ENCODE results near the gene TSPAN18. TPM values are rescaled to one million over a fixed set of nuclear protein-coding genes. Genes with fewer than 3 reads are reported as not detected.

TSPAN18 gene
- total RNA-seq, 1 experiment from 2014 or later: 21.3 TPM

GRCh38 chr11:44936525-44936924, 209.8 kb downstream of the TSPAN18 start:
- in situ Hi-C loops (cut with HindIII; ENCODE audit: low pct_unique_long_range_greater_than_20kb, low sequenced_read_pairs): no loop called here
- CTCF ChIA-PET: interaction anchor here (0.5 to 3.3 kb wide), 16 partner anchors 9 to 1255 kb away, joined by 3 to 88 read pairs (median 5); partner anchors contain the start of gene TP53I11
- intact Hi-C loops (cut with micrococcal nuclease; ENCODE audit: unreplicated experiment): loop anchor here (1.0 to 10.0 kb wide), 2 partner anchors 169 to 398 kb away; no protein-coding TSS in a partner anchor

DNA sequence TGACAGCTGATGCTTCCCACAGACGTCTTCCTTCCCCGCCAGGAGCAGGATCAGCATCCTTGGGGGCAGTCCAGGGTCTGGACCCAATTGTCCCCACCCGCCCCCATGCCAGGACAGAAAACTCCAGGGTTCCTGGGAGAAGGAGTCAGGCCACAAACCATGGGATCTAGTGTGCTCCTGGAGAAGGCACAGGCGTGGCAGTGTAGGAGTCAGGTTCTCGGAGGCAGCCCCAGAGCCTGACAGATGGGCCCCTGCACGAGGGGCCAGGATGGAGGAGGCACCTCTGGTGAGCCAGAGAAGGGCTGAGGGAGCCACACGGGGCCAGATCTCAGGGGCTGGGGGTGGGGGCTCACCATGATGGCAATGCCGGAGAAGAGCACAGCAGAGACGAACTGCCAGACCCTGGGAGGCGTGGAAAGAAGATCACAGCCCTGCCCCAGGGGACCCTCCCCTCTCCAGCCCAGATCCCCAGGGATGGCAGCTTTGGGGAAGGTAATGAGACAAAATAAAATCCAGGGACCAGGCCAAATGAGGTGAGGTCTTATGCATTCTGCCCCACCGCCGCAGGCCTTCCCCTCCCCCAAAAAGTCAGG, 210.3 kb downstream of the TSPAN18 start:
- intact Hi-C loops (cut with micrococcal nuclease; ENCODE audit: unreplicated experiment) (loop anchor here (1.0 to 10.0 kb wide), 2 partner anchors 168 to 398 kb away; no protein-coding TSS in a partner anchor), in situ Hi-C loops (cut with HindIII; ENCODE audit: low pct_unique_long_range_greater_than_20kb, low sequenced_read_pairs) (no loop called here)
- Histone ChIP-seq H3K9me3 (ENCODE audit: control insufficient read depth, insufficient read depth, low read depth, low read length) (no peaks in the 10 kb centered on the region), H3K36me3 (ENCODE audit: control insufficient read depth, insufficient read depth, low read length) (no peaks in the 10 kb centered on the region), H3K27ac (ENCODE audit: low read length) (peak overlapping the region; percentile 7; the same call in 1 of the 2 replicates), H3K27me3 (ENCODE audit: control insufficient read depth, insufficient read depth, low read length) (no peaks in the 10 kb centered on the region), H3K4me3 (ENCODE audit: low read depth in 2 of 2, low read length in 2 of 2) (no peak overlapping the region), H3K4me1 (ENCODE audit: control insufficient read depth, insufficient read depth, low read length) (peaks cover 22% of the 10 kb centered on the region)
- no peak for TF ChIP-seq TCF7L2 (IDR thresholded peaks at IDR 0.05; ENCODE audit: low read depth, low read length)
- no peak for TF ChIP-seq SIN3A (IDR thresholded peaks at IDR 0.05; ENCODE audit: borderline replicate concordance, insufficient read depth, low read depth, low read length)
- TF ChIP-seq, protein P1, sequence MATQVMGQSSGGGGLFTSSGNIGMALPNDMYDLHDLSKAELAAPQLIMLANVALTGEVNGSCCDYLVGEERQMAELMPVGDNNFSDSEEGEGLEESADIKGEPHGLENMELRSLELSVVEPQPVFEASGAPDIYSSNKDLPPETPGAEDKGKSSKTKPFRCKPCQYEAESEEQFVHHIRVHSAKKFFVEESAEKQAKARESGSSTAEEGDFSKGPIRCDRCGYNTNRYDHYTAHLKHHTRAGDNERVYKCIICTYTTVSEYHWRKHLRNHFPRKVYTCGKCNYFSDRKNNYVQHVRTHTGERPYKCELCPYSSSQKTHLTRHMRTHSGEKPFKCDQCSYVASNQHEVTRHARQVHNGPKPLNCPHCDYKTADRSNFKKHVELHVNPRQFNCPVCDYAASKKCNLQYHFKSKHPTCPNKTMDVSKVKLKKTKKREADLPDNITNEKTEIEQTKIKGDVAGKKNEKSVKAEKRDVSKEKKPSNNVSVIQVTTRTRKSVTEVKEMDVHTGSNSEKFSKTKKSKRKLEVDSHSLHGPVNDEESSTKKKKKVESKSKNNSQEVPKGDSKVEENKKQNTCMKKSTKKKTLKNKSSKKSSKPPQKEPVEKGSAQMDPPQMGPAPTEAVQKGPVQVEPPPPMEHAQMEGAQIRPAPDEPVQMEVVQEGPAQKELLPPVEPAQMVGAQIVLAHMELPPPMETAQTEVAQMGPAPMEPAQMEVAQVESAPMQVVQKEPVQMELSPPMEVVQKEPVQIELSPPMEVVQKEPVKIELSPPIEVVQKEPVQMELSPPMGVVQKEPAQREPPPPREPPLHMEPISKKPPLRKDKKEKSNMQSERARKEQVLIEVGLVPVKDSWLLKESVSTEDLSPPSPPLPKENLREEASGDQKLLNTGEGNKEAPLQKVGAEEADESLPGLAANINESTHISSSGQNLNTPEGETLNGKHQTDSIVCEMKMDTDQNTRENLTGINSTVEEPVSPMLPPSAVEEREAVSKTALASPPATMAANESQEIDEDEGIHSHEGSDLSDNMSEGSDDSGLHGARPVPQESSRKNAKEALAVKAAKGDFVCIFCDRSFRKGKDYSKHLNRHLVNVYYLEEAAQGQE (IDR thresholded peaks at IDR 0.05; ENCODE audit: insufficient read depth in 1 of 2, low read depth in 2 of 2, low read length in 1 of 2): no peak
- TF ChIP-seq, protein P2, sequence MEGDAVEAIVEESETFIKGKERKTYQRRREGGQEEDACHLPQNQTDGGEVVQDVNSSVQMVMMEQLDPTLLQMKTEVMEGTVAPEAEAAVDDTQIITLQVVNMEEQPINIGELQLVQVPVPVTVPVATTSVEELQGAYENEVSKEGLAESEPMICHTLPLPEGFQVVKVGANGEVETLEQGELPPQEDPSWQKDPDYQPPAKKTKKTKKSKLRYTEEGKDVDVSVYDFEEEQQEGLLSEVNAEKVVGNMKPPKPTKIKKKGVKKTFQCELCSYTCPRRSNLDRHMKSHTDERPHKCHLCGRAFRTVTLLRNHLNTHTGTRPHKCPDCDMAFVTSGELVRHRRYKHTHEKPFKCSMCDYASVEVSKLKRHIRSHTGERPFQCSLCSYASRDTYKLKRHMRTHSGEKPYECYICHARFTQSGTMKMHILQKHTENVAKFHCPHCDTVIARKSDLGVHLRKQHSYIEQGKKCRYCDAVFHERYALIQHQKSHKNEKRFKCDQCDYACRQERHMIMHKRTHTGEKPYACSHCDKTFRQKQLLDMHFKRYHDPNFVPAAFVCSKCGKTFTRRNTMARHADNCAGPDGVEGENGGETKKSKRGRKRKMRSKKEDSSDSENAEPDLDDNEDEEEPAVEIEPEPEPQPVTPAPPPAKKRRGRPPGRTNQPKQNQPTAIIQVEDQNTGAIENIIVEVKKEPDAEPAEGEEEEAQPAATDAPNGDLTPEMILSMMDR (IDR thresholded peaks at IDR 0.05): no peak
- TF ChIP-seq POLR2AphosphoS5 (IDR thresholded peaks at IDR 0.05; ENCODE audit: low read depth, low read length): no peak
- no TSS peak for BruUV-seq (replicated peaks)
- ChIA-PET POLR2A (no interaction called here), CTCF (interaction anchor here (0.5 to 3.3 kb wide), 13 partner anchors 9 to 171 kb away, joined by 3 to 88 read pairs (median 5); partner anchors contain the start of gene TP53I11)
- peak; percentile 66 for ATAC-seq
- no peak for DNase-seq (ENCODE audit: low read depth, low spot score)

More at GRCh38 chr11:44936525-44936924, 209.8 kb downstream of the TSPAN18 start:
- Histone ChIP-seq H3K27ac (ENCODE audit: low read length) (no peak overlapping the region), H3K4me3 (ENCODE audit: low read depth in 2 of 2, low read length in 2 of 2) (no peak overlapping the region), H3K36me3 (ENCODE audit: control insufficient read depth, insufficient read depth, low read length) (no peaks in the 10 kb centered on the region), H3K9me3 (ENCODE audit: control insufficient read depth, insufficient read depth, low read depth, low read length) (no peaks in the 10 kb centered on the region), H3K4me1 (ENCODE audit: control insufficient read depth, insufficient read depth, low read length) (peaks cover 24% of the 10 kb centered on the region), H3K27me3 (ENCODE audit: control insufficient read depth, insufficient read depth, low read length) (no peaks in the 10 kb centered on the region)
- no TSS peak for BruUV-seq (replicated peaks)
- DNase-seq (ENCODE audit: low read depth, low spot score) (peak; percentile 57), ATAC-seq (peak; percentile 86)
- TF ChIP-seq, protein P2 (IDR thresholded peaks at IDR 0.05): peak; percentile 93
- no peak for TF ChIP-seq SIN3A (IDR thresholded peaks at IDR 0.05; ENCODE audit: borderline replicate concordance, insufficient read depth, low read depth, low read length)
- POLR2A ChIA-PET: no interaction called here

Data from Panc1 (cell line).